Nephron (organoid): ENCODE results near the gene ADI1.
A peak's percentile ranks its signal among the peaks of the same experiment; 100 is the strongest.
"Not testable (repeated sequence)": the region's sequence is repeated elsewhere in the genome, so short reads cannot be mapped to it uniquely, and the experiment has no call there.

Experiments
- H3K27ac Mint-ChIP-seq, 3 experiments: 2 replicates each; pipeline ENCODE4 v1.8.0; 2020; ENCODE audit warnings: mixed read lengths in 3 of 3, mild to moderate bottlenecking in 2 of 3, moderate library complexity in 1 of 3
- H3K27me3 Mint-ChIP-seq: 2 replicates; pipeline ENCODE4 v1.8.0; 2021; ENCODE audit warnings: low read depth, mild to moderate bottlenecking, moderate library complexity, mixed read lengths
- H3K36me3 Mint-ChIP-seq: 2 replicates; pipeline ENCODE4 v1.8.0; 2020; ENCODE audit warnings: low read depth, mixed read lengths
- H3K4me1 Mint-ChIP-seq: 2 replicates; pipeline ENCODE4 v1.8.0; 2020; ENCODE audit warnings: mixed read lengths
- H3K4me3 Mint-ChIP-seq, 3 experiments: 2 replicates each; pipeline ENCODE4 v1.8.0; 2020; ENCODE audit warnings: mild to moderate bottlenecking in 3 of 3, mixed read lengths in 3 of 3, moderate library complexity in 2 of 3
- H3K9me3 Mint-ChIP-seq: 2 replicates; pipeline ENCODE4 v1.8.0; 2020; ENCODE audit warnings: mixed read lengths
- TF ChIP-seq, protein P1 (sequence below), 3 experiments: fragments of 200-600 bp; sonication (generic); IDR thresholded peaks; one replicate each; pipeline ENCODE4 v1.5.0; 2021; ENCODE audit warnings: antibody characterized with exemption in 3 of 3; ENCODE audit not compliant: unreplicated experiment in 3 of 3

The ADI1 gene

DNA sequence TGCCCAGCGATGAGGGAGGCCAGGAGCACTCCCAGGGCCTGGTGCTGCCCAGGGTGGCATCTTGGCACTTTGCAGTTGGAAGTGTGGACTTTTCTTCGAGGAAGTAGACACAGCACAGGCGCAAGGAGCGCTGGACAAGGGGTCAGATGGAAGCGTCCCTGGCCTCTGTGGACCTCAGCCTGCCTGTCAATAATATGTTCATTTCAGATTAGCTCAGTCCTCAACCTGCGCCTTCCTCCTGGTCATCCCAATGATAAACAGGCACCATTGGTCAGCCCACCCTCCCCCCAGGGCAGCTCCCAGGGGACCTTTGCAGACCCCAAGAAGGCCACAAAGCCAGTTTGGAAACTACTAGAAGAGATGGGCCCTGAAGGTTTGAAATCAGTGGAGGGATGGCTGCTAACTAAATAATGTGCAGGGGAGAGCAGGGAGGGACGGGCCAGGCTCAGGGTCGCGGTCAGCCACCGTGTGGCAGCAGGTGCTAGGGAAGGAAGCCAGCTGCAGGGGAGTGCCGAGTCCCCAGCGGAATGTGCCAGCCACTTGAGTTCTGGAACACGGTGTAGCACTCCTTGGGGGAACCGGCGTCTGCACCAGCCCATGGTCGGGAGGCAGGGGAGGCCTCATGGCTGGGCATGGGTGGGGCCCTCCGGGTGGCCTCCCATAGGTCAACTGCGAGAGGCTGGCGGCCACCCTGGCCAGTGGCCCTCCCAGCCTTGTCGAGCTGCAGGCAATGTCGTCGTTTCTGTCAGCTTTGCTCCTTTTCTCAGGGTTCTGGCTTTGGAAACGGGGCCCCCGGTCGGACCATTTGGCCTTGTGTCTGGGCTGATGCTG lies 59.9 kb downstream of the ADI1 start:
- Mint-ChIP-seq H3K4me3 (no peak overlapping the region), H3K27me3 (no peaks in the 10 kb centered on the region), H3K4me1 (peaks cover 31% of the 10 kb centered on the region), H3K27ac (peak overlapping the region in 1 of 3 experiments; percentile 70), H3K9me3 (no peaks in the 10 kb centered on the region), H3K36me3 (peaks cover 21% of the 10 kb centered on the region)
- TF ChIP-seq, protein P1, sequence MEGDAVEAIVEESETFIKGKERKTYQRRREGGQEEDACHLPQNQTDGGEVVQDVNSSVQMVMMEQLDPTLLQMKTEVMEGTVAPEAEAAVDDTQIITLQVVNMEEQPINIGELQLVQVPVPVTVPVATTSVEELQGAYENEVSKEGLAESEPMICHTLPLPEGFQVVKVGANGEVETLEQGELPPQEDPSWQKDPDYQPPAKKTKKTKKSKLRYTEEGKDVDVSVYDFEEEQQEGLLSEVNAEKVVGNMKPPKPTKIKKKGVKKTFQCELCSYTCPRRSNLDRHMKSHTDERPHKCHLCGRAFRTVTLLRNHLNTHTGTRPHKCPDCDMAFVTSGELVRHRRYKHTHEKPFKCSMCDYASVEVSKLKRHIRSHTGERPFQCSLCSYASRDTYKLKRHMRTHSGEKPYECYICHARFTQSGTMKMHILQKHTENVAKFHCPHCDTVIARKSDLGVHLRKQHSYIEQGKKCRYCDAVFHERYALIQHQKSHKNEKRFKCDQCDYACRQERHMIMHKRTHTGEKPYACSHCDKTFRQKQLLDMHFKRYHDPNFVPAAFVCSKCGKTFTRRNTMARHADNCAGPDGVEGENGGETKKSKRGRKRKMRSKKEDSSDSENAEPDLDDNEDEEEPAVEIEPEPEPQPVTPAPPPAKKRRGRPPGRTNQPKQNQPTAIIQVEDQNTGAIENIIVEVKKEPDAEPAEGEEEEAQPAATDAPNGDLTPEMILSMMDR (IDR thresholded peaks at IDR 0.05; ENCODE audit: unreplicated experiment in 3 of 3): no peak

- H3K27me3 Mint-ChIP-seq: no peaks in the 10 kb centered on the region
Observed at GRCh38 chr2:3458396-3459184, 60.7 kb downstream of the ADI1 start.

DNA sequence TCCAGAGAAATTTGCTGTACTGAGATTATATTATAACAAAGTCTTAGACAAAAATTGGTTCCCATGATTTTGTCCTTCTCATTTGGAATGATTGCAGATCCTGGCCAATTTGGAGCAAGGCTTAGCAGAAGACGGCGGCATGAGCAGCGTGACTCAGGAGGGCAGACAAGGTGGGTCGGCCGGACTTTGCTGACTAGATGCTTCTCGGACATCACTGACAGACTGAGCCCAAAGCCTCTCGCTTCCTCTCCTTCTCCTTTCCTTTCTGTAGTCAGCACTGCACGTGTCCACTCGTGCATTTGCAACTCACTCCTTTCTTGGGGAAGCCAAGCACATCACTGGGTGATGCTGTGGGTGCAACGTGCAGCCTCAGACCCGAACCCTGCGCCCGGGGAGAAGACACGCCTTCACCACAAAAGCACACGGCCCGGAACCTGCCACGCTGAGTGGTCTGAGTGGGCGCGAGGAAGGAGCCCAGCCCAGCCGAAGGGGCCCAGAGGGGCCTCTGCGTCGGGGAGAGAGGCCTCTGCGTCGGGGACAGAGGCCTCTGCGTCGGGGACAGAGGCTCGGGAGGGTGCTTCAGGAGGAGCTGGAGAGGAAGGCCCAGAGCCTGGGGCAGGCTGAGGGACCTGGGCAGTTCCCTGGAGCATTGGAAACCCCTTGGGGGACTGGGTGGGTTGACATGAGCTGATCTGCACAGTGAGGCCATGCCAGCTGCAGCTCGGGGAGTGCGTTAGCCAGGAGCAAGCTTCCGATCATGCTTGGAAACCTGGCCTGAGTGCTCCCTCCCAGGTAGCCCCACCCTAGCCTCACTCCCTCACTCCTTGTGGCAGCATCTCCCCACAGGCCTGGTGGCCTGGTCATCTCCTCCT lies 61.6 kb downstream of the ADI1 start:
- Mint-ChIP-seq H3K9me3 (no peaks in the 10 kb centered on the region), H3K4me1 (peaks cover 39% of the 10 kb centered on the region), H3K27ac (no peak overlapping the region), H3K27me3 (no peaks in the 10 kb centered on the region), H3K4me3 (no peak overlapping the region), H3K36me3 (peaks cover 33% of the 10 kb centered on the region)
- TF ChIP-seq, protein P1 (IDR thresholded peaks at IDR 0.05; ENCODE audit: unreplicated experiment in 3 of 3): no peak

More at GRCh38 chr2:3458396-3459184, 60.7 kb downstream of the ADI1 start:
- no peak overlapping the region for H3K27ac Mint-ChIP-seq
- no peak overlapping the region for H3K4me3 Mint-ChIP-seq
- no peaks in the 10 kb centered on the region for H3K9me3 Mint-ChIP-seq
- TF ChIP-seq, protein P1 (IDR thresholded peaks at IDR 0.05; ENCODE audit: unreplicated experiment in 3 of 3): no peak
- peaks cover 25% of the 10 kb centered on the region for H3K36me3 Mint-ChIP-seq
- peaks cover 35% of the 10 kb centered on the region for H3K4me1 Mint-ChIP-seq

- Mint-ChIP-seq H3K27ac (no peak overlapping the region), H3K4me3 (no peak overlapping the region)
Observed at GRCh38 chr2:3456125-3456524, 63.2 kb downstream of the ADI1 start.

GRCh38 chr2:3454802-3455201 lies 64.5 kb downstream of the ADI1 start:
- Mint-ChIP-seq H3K4me1 (peaks cover 54% of the 10 kb centered on the region), H3K4me3 (no peak overlapping the region), H3K27me3 (no peaks in the 10 kb centered on the region), H3K9me3 (no peaks in the 10 kb centered on the region), H3K36me3 (peaks cover 37% of the 10 kb centered on the region), H3K27ac (no peak overlapping the region)
- TF ChIP-seq, protein P1 (IDR thresholded peaks at IDR 0.05; ENCODE audit: unreplicated experiment in 3 of 3): no peak

More at GRCh38 chr2:3456125-3456524, 63.2 kb downstream of the ADI1 start:
- Mint-ChIP-seq H3K27me3 (no peaks in the 10 kb centered on the region), H3K36me3 (peaks cover 33% of the 10 kb centered on the region), H3K9me3 (no peaks in the 10 kb centered on the region), H3K4me1 (peaks cover 46% of the 10 kb centered on the region)
- TF ChIP-seq, protein P1 (IDR thresholded peaks at IDR 0.05; ENCODE audit: unreplicated experiment in 3 of 3): no peak

GRCh38 chr2:3454005-3454404 lies 65.3 kb downstream of the ADI1 start:
- Mint-ChIP-seq H3K36me3 (peaks cover 42% of the 10 kb centered on the region), H3K4me1 (peaks cover 57% of the 10 kb centered on the region), H3K27ac (peak overlapping the region in 1 of 3 experiments; percentile 46)
- H3K4me3 Mint-ChIP-seq, H3K9me3 Mint-ChIP-seq, H3K27me3 Mint-ChIP-seq: not testable (repeated sequence)
